Uterus (tissue), 4 donors: ENCODE measurements around the gene SNF8. TPM values are rescaled to one million over a fixed set of nuclear protein-coding genes. Genes with fewer than 3 reads are reported as not detected.
A peak's percentile ranks its signal among the peaks of the same experiment; 100 is the strongest.
"Not testable (repeated sequence)": the region's sequence is repeated elsewhere in the genome, so short reads cannot be mapped to it uniquely, and the experiment has no call there.

ENCODE experiments used
- DNase-seq, 2 donors: peaks; one replicate each; pipeline ENCODE4 v3.0.0-alpha.2; 2019 to 2020
- H3K27ac ChIP-seq, 2 donors: fragments of 200-600 bp; sonication (generic); 1 replicate in 1 of 2; 2 replicates in 1 of 2; pipeline ENCODE4 v1.5.1; 2016 to 2018
- H3K27me3 ChIP-seq, 2 donors: fragments of 200-600 bp; sonication (generic); one replicate each; pipeline ENCODE4 v1.5.1; 2018 to 2019; ENCODE audit warnings: control low read depth in 1 of 2
- H3K36me3 ChIP-seq, 2 donors: fragments of 200-600 bp; sonication (generic); one replicate each; pipeline ENCODE4 v1.5.1; 2019; ENCODE audit warnings: control low read depth in 1 of 2
- H3K4me1 ChIP-seq, 2 donors: fragments of 200-600 bp; sonication (generic); one replicate each; pipeline ENCODE4 v1.5.1; 2018 to 2019; ENCODE audit warnings: control low read depth in 1 of 2
- H3K4me3 ChIP-seq, 2 donors: fragments of 200-600 bp; sonication (generic); 1 replicate in 1 of 2; 2 replicates in 1 of 2; pipeline ENCODE4 v1.5.1; 2018 to 2019; ENCODE audit warnings: mild to moderate bottlenecking in 1 of 2
- H3K9me3 ChIP-seq, 2 donors: fragments of 200-600 bp; sonication (generic); one replicate each; pipeline ENCODE4 v1.5.1; 2019; ENCODE audit warnings: control low read depth in 1 of 2
- CTCF ChIP-seq, 4 experiments: fragments of 200-600 bp in 2 of 4; fragments of 450-650 bp in 2 of 4; sonication (generic) in 2 of 4; IDR thresholded peaks; one replicate each; pipeline ENCODE4 v1.5.1; 2016 to 2019; ENCODE audit warnings: antibody characterized with exemption in 4 of 4, mild to moderate bottlenecking in 2 of 4, moderate library complexity in 1 of 4
- POLR2A ChIP-seq, 2 donors: fragments of 450-650 bp; IDR thresholded peaks; one replicate each; pipeline ENCODE4 v1.6.1; 2016; ENCODE audit warnings: antibody characterized with exemption in 2 of 2, mild to moderate bottlenecking in 1 of 2, moderate library complexity in 1 of 2
- intact Hi-C: fragments of 100-400 bp; cut with DNase I; formaldehyde crosslinking; loops from one replicate; pipeline ENCODE4 v1.15.1; 2023; ENCODE audit warnings: low total_unique reads
- total RNA-seq, 4 donors: library from RNA; depleted of rRNA in 3 of 4; stranded (reverse); fragments of >200 nt in 3 of 4; gene quantifications; one replicate each; pipeline versions ENCODE4 v1.1.0 to v1.2.4, GENCODE V29; 2014 to 2023
- donor health status: DM: yes; HTN: yes; CAD: no.

The SNF8 gene
- total RNA-seq, 4 donors from 2014 or later = 6.9 to 64.6 (median 38.4) TPM

- Histone ChIP-seq H3K9me3 (no peaks in the 10 kb centered on the region), H3K4me1 (no peaks in the 10 kb centered on the region), H3K27ac (no peak overlapping the region), H3K36me3 (no peaks in the 10 kb centered on the region), H3K27me3 (peaks cover 0 to 5% of the 10 kb centered on the region in 2 donors), H3K4me3 (no peak overlapping the region)
- DNase-seq = no peak
- TF ChIP-seq POLR2A (IDR thresholded peaks at IDR 0.05) (no peak), CTCF (IDR thresholded peaks at IDR 0.05) (peak in 1 of 4 experiments; percentile 17)
- intact Hi-C loops = no loop called here
Observed at GRCh38 chr17:48954300-48954755, 9.7 kb upstream of the SNF8 start.

- no peak for DNase-seq
- H3K4me1 ChIP-seq = no peaks in the 10 kb centered on the region
- H3K4me3 ChIP-seq = no peak overlapping the region
- peaks cover 0 to 5% of the 10 kb centered on the region in 2 donors for H3K27me3 ChIP-seq
- H3K36me3 ChIP-seq = no peaks in the 10 kb centered on the region
- intact Hi-C loops = no loop called here
- no peak for TF ChIP-seq CTCF (IDR thresholded peaks at IDR 0.05)
- TF ChIP-seq POLR2A (IDR thresholded peaks at IDR 0.05) = no peak
- H3K9me3 ChIP-seq = no peaks in the 10 kb centered on the region
- H3K27ac ChIP-seq = no peak overlapping the region
Observed at GRCh38 chr17:48952904-48953303, 8.3 kb upstream of the SNF8 start.

GRCh38 chr17:48951572-48951971 is 6.9 kb upstream of the SNF8 start:
- peaks cover 0 to 5% of the 10 kb centered on the region in 2 donors for H3K27me3 ChIP-seq

GRCh38 chr17:48945261-48945651 is 614 bp upstream of the SNF8 start:
- H3K27me3 ChIP-seq, DNase-seq, H3K9me3 ChIP-seq, H3K4me1 ChIP-seq, intact Hi-C loops, H3K36me3 ChIP-seq: not testable (repeated sequence)
- H3K27ac ChIP-seq = peak overlapping the region; percentile 80 to 87
- H3K4me3 ChIP-seq = peak overlapping the region; percentile 84 to 96

More at GRCh38 chr17:48951572-48951971, 6.9 kb upstream of the SNF8 start:
- no peak for DNase-seq
- TF ChIP-seq CTCF (IDR thresholded peaks at IDR 0.05) = no peak
- no peak for TF ChIP-seq POLR2A (IDR thresholded peaks at IDR 0.05)
- Histone ChIP-seq H3K27ac (no peak overlapping the region), H3K36me3 (no peaks in the 10 kb centered on the region), H3K9me3 (no peaks in the 10 kb centered on the region), H3K4me3 (no peak overlapping the region), H3K4me1 (no peaks in the 10 kb centered on the region)
- intact Hi-C loops = no loop called here

- Histone ChIP-seq H3K27ac (no peak overlapping the region), H3K27me3 (no peaks in the 10 kb centered on the region), H3K4me1 (no peaks in the 10 kb centered on the region), H3K9me3 (no peaks in the 10 kb centered on the region), H3K36me3 (no peaks in the 10 kb centered on the region), H3K4me3 (no peak overlapping the region)
- intact Hi-C loops = no loop called here
- TF ChIP-seq POLR2A (IDR thresholded peaks at IDR 0.05) = no peak
- TF ChIP-seq CTCF (IDR thresholded peaks at IDR 0.05) = no peak
- DNase-seq = no peak
Observed at GRCh38 chr17:48933035-48933434, 11.6 kb downstream of the SNF8 start.

- no peaks in the 10 kb centered on the region for H3K36me3 ChIP-seq
- H3K4me1 ChIP-seq = no peaks in the 10 kb centered on the region
- intact Hi-C loops = no loop called here
- DNase-seq = no peak
- no peak overlapping the region for H3K4me3 ChIP-seq
- H3K9me3 ChIP-seq = no peaks in the 10 kb centered on the region
- no peaks in the 10 kb centered on the region for H3K27me3 ChIP-seq
- TF ChIP-seq POLR2A (IDR thresholded peaks at IDR 0.05) (no peak), CTCF (IDR thresholded peaks at IDR 0.05) (no peak)
- H3K27ac ChIP-seq = no peak overlapping the region
Observed at GRCh38 chr17:48930435-48930873, 14.2 kb downstream of the SNF8 start.
